Left hindlimb (tissue), 1 donor: Measurements from ENCODE around the gene STX10.

ENCODE experiments used
- DNase-seq: peaks from one replicate; pipeline ENCODE4 v3.0.0-alpha.2; 2018

Gene STX10

GRCh38 chr19:13118424-13119193 is 31.6 kb downstream of the STX10 start:
- peak; percentile 57 for DNase-seq

GRCh38 chr19:13117772-13118423 is 32.3 kb downstream of the STX10 start, which contains the start of gene NACC1:
Gene NACC1, plus strand, starts transcription at chr19:13118264. Its CDS starts 16,944 bp downstream, at chr19:13135208.
- DNase-seq: peak; percentile 94

- DNase-seq: no peak
Measured at GRCh38 chr19:13117176-13117771, 32.9 kb downstream of the STX10 start.

- DNase-seq: peak; percentile 92
Measured at GRCh38 chr19:13116282-13117175, 33.6 kb downstream of the STX10 start, which contains the start of gene TRMT1. Gene TRMT1, minus strand, starts transcription at chr19:13116740. Its CDS starts 341 bp downstream, at chr19:13116399.

- no peak for DNase-seq
Measured at GRCh38 chr19:13115936-13116281, 34.3 kb downstream of the STX10 start.

- no peak for DNase-seq
Measured at GRCh38 chr19:13112555-13112954, 37.6 kb downstream of the STX10 start.

- DNase-seq: no peak
Measured at GRCh38 chr19:13110099-13110610, 40.0 kb downstream of the STX10 start.

- DNase-seq: no peak
Measured at GRCh38 chr19:13109361-13110098, 40.6 kb downstream of the STX10 start.

GRCh38 chr19:13104848-13105711 is 45.1 kb downstream of the STX10 start:
- DNase-seq: peak; percentile 35

- DNase-seq: peak; percentile 78
Measured at GRCh38 chr19:13104360-13104847, 45.8 kb downstream of the STX10 start.

GRCh38 chr19:13103581-13104359 is 46.4 kb downstream of the STX10 start:
- peak; percentile 58 for DNase-seq

GRCh38 chr19:13102666-13103580 is 47.3 kb downstream of the STX10 start, which contains the start of gene LYL1:
Gene LYL1, minus strand, starts transcription at chr19:13102858. Its CDS starts 1,687 bp downstream, at chr19:13101171.
- DNase-seq: peak; percentile 73

GRCh38 chr19:13102416-13102665 is 47.8 kb downstream of the STX10 start:
- no peak for DNase-seq

GRCh38 chr19:13101590-13102415 is 48.4 kb downstream of the STX10 start:
- DNase-seq: peak; percentile 17

GRCh38 chr19:13100841-13101589 is 49.2 kb downstream of the STX10 start:
- peak; percentile 57 for DNase-seq

GRCh38 chr19:13100031-13100588 is 50.1 kb downstream of the STX10 start:
- DNase-seq: peak; percentile 61
